HG03280 (cell line): ENCODE results near the gene VAX1.
"Not testable (repeated sequence)": the region's sequence is repeated elsewhere in the genome, so short reads cannot be mapped to it uniquely, and the experiment has no call there.

Experiments
- ATAC-seq: cut with Tn5 transposase; IDR thresholded peaks from one replicate; pipeline ENCODE4 v1.9.1; 2021; ENCODE audit warnings: mild to moderate bottlenecking, moderate library complexity; ENCODE audit not compliant: unreplicated experiment

Gene VAX1

GRCh38 chr10:117136391-117136975 is 1.6 kb downstream of the VAX1 start:
- ATAC-seq: no peak

GRCh38 chr10:117135480-117136140 is 2.5 kb downstream of the VAX1 start:
- no peak for ATAC-seq

GRCh38 chr10:117135026-117135372 is 3.1 kb downstream of the VAX1 start:
- ATAC-seq: no peak

- no peak for ATAC-seq
Measured at GRCh38 chr10:117134306-117135025, 3.6 kb downstream of the VAX1 start.

- no peak for ATAC-seq
Measured at GRCh38 chr10:117134056-117134305, 4.1 kb downstream of the VAX1 start.

GRCh38 chr10:117133273-117134055 is 4.6 kb downstream of the VAX1 start:
- no peak for ATAC-seq

- ATAC-seq: no peak
Measured at GRCh38 chr10:117132751-117133231, 5.3 kb downstream of the VAX1 start.

GRCh38 chr10:117131376-117132327 is 6.4 kb downstream of the VAX1 start:
- no peak for ATAC-seq

GRCh38 chr10:117130862-117131375 is 7.2 kb downstream of the VAX1 start:
- ATAC-seq: no peak

GRCh38 chr10:117130346-117130745 is 7.7 kb downstream of the VAX1 start:
- no peak for ATAC-seq

GRCh38 chr10:117126645-117127044 is 11.4 kb downstream of the VAX1 start:
- ATAC-seq: not testable (repeated sequence)

- no peak for ATAC-seq
Measured at GRCh38 chr10:117126034-117126433, 12.0 kb downstream of the VAX1 start.

GRCh38 chr10:117112220-117112619 is 25.9 kb downstream of the VAX1 start:
- ATAC-seq: no peak

- no peak for ATAC-seq
Measured at GRCh38 chr10:117107238-117107637, 30.8 kb downstream of the VAX1 start.

- ATAC-seq: no peak
Measured at GRCh38 chr10:117096599-117097201, 41.4 kb downstream of the VAX1 start.

- ATAC-seq: no peak
Measured at GRCh38 chr10:117094856-117095255, 43.2 kb downstream of the VAX1 start.

- ATAC-seq: no peak
Measured at GRCh38 chr10:117092386-117092785, 45.7 kb downstream of the VAX1 start.

GRCh38 chr10:117090834-117091233 is 47.2 kb downstream of the VAX1 start:
- ATAC-seq: no peak

- no peak for ATAC-seq
Measured at GRCh38 chr10:117087521-117087920, 50.5 kb downstream of the VAX1 start.

- ATAC-seq: no peak
Measured at GRCh38 chr10:117086546-117086945, 51.5 kb downstream of the VAX1 start.
